CD4-positive, alpha-beta T cell treated with Interleukin-15 for 1 hour (primary cell): ENCODE measurements around the gene NRP1.

Experiments used
- DNase-seq: peaks from one replicate; pipeline ENCODE4 v3.0.0-alpha.2; 2020

Gene NRP1

DNA sequence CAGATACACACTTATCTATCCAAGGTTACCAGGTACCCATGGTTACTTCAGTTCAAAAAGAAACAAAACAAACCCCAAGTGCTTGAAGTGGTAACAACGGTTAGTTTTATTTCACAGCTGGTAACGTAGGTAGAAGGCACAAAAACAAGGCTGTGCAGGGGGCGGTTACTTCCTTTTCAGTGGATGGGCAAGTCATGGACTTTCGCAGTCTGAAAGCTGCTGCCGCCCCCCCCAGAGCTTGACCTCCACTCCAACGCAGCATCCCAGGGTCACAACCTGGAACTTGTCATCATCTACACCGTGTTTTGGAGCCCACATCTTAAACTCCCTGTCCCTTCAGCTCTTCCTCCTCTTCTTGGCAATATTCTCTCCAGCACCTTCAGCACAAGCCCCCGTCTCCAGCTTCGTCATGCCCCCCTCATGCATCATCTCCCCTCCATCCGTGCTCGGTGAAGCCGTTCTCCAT lies 195.3 kb downstream of the NRP1 start:
- DNase-seq: peak; percentile 89

DNA sequence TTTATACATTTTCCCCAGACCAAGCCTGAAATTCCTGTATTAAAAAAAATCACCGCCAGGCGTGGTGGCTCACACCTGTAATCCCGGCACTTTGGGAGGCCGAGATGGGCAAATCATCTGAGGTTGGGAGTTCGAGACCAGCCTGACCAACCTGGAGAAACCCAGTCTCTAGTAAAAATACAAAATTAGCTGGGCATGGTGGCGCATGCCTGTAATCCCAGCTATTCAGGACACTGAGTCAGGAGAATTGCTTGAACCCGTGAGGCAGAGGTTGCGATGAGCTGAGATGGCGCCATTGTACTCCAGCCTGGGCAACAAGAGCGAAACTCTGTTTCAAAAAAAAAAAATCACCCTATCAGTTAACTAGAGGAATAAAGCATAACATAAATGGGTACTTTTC lies 195.8 kb downstream of the NRP1 start:
- DNase-seq: peak; percentile 46

DNA sequence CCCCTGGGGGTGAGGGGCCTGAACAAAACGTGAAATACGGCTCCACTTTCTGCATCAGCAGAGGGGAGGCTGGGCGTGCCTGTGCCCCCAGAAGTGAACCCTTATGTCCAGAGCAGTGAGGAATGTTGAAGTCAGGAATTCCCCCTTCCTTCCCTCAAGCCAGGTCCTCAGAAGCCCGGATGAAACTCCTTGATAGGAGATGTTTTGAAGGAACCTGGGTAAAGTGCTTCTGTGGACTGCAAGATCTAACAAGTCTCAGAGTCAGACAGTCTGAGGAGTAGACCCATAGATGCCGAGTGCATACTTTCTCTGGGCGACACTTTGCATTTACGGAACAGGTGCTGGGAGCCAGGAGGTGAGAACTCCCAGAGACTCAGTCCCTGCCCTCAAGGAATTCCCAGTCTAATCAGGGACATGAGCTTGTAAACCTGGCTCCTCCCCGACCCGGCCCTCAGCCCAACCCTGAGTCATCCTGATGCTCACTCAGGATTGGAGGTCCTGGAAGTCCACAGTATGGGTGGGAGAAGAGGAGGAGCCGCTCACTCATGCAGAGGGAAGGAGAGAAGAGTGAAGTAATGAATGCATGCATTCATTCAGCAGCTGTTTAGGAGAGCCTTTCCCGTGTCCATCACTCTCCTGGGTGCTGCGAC lies 197.0 kb downstream of the NRP1 start:
- no peak for DNase-seq

DNA sequence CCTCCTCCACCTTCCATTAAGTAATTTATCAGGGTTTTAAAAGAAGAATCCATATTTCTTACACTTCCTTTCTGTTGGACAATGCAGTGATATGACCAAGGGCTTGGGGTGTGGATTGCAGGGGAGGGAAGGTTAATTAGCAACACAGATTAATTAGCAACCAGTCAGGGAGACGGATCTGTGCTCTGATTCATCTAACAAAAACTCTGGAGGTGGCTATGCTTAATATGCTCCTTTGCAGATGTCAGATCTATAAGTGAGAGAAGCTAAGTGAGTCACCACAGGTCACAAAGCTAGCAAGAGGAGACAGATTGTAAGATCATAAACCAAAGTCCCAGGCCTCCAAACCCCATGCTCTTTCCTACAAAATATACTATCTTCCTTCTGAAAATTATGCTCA lies 197.7 kb downstream of the NRP1 start:
- no peak for DNase-seq

DNA sequence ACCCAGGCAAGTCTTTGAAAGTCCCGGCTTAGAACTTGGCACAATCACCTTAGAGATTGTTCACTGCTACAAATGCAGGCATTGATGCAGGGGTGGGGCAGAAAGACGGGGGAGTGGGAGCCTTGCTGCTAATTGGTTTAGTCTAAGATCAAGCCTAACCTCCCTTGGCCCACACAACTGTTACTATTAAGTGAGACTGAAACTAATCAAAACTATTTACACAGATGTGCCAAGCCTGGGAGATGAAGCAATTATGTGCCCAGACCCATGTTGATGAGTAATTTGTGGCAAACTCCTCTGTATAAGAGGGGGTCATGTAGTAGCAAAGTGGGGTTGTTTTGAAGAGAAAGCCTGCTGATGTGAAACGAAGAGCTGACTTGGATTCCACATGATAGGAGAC lies 198.2 kb downstream of the NRP1 start:
- peak; percentile 38 for DNase-seq

DNA sequence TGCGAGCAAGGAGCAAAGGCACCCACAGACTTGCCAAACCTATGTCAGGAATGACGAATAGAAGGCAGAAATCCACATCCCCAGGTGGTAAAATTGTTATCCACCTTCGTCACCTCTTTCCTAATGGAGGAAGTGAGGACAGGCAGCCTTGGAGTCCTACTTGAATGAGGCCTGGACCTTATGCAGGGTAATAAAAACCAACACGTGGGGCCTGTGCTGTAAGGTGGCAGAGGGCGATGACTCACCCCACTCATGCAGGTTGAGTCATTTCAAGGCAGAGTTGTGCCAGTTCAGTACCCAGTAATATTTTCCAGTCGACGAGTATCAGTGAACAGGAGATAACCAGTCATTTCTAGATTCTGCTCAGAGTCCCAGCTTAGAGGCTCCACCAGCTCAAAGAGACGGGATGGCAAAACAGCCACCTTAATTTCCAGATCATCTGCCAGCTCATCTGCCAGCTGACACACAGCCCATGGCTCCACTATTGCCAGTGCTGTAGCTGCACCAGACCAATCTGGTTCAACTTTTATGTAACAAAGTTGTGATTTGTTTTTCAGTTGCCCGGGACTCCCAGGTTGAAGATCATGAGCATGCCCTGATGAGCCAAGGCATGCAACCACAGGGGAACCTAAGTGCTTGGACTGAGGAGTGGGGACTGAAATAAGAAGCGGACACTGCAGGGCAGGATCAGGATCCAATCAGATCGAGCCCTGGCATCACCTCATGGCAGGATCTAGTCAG lies 200.3 kb downstream of the NRP1 start:
- peak; percentile 70 for DNase-seq

DNA sequence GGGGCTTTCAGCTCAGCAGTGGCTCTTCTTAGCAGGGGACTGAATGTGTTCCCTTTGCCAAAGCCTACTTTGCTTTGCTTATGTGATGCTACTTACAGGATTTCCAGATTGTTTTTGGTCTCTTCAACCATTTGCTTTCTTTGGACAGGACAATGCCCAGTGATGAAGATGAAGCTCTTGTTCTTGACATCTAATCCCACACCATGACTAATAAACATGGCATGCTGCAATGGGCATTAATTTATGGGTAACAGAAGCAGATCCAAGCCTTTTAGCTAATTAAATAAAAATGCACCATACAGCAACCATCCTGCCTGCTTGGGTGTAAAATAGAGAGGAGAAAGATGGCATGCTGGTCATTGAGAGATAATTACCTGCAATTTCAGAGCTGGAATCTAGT lies 200.9 kb downstream of the NRP1 start:
- no peak for DNase-seq

DNA sequence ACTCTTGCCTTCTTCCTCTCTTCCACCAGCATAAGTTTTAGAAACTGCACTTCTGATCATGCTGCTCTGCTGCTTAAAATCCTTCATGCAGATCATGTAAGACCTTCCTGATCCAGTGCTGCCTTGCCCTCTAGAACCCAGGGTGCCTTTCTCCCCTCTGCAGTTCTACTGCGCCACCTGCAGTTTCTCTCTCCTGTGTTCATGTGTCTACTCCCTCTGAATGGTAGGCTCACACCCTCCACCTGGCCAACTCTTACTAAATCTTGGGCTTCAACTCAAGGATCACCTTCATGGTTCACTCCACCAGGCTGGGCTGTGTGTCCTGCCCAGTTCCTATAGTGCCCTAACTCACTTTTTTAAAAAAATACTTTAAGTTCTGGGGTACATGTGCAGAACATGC lies 201.8 kb downstream of the NRP1 start:
- peak; percentile 64 for DNase-seq

DNA sequence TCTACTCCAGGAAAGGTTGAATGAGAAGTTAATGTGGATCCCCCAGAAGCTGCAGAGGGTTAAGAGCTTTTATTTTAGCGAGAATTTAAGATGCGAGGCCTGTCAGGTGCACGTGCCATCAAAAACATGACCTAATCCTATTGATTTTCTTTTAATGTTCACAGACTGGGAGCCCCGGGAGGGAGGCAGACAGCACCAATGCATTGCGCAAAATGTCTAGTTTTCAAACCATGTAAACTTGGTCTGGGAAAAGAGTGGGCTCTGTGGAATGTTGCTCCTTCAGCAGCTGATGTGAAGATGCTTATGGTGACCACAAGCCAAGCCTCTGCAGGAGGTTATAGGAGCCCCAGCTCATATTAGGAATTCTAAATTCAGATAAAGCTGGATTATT lies 204.5 kb downstream of the NRP1 start:
- no peak for DNase-seq

DNA sequence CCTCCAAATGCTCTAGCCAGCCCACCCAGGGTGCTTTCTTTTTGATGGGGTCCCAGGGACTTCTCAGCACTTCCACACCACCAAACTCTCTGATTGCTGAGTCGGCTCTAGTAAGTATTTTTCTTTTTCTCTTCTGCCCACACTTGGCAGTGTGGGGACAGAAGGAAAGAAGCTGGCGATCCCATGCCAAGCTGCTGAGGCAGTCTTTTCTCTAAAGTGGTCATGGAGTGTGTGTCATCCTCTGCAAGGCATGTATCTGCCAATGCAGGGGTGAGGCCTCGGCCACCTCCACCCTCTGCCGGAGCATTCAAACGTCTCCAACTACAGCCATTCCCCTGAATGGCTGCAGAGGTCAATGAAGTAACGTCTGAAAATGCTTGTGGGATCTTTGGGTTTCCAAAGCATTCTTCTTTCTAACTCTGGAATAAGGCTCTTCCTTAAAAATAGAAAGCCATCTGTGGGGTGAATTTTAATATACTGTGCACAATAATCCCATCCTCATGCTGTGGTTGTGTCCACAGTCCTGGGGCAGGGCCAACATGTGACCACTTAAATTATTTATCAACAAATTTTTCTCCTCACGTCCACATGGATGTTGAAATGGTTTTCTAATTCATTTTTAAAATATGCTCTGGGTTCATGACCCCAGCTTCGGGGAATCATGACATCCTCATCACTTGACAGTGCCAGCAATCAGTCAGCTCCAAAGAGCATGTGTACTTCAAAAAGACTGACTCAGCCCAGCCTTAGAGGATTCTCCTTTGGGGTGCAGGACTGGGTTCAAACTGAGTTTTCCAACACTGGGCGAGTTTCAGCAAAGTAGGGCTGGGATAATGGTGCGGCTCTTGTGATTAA lies 205.1 kb downstream of the NRP1 start:
- no peak for DNase-seq

DNA sequence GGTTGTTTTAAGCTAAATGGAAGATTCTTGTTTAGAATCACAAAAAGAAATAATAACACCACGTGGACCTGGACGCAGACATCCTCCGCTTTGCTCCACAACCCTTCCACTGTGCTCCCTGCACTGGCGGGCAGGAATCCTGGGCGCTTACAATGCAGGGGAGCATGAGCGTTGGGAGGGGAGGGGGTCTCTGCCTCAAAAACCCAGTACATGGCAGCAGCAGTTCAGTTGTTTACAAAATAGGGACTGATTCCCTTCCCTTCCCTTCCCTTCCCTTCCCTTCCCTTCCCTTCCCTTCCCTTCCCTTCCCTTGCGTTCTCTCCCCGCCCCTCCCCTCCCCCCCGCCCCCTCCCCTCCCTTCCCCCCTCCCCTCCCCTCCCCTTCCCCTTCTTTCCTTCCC lies 206.8 kb downstream of the NRP1 start:
- DNase-seq: no peak
